ENCODE results near the gene EBF4.

GRCh38 chr20:2797136-2797983 lies 104.8 kb downstream of the EBF4 start:
- TF ChIP-seq POLR2A (IDR thresholded peaks at IDR 0.05; ENCODE audit: low read length): no peak
- no peak for TF ChIP-seq GATA1 (IDR thresholded peaks at IDR 0.05; ENCODE audit: low read depth, low read length)
